ENCODE measurements around the gene VCL. TPM values are rescaled to one million over a fixed set of nuclear protein-coding genes. Genes with fewer than 3 reads are reported as not detected.

The VCL gene
- total RNA-seq, 4 donors from 2014 or later: 99.2 to 120 (median 106) TPM

DNA sequence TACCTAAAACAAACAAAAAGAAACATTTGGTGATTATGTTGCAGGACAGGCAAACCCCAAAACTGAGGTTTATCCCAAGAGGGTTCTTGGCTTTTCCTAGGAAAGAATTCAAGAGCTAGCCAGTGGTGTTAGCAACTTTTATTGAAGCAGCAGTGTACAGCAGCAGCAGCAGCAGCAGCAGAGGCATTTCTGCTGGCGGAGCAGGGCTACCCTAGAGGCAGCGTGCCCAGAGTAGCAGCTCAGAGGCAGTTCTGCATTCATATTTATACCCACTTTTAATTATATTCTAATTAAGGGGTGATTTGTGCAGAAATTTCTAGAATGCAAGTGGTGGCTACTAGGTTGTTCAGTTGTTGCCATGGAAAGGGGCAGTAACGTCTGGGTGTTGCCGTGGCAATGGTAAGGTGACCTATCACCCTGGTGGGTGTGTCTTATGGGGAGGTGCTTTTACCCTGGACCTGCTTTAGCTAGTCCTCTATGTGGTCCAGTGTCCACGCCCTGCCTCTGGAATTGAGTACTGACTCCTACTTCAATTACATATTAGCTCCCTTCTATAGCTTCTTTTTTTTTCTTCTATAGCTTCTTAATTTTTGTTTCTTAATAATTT lies 53.9 kb downstream of the VCL start:
- DNase-seq (ENCODE audit: low spot score in 2 of 2): no peak
- TF ChIP-seq EP300 (IDR thresholded peaks at IDR 0.05): no peak
- TF ChIP-seq, protein P1, sequence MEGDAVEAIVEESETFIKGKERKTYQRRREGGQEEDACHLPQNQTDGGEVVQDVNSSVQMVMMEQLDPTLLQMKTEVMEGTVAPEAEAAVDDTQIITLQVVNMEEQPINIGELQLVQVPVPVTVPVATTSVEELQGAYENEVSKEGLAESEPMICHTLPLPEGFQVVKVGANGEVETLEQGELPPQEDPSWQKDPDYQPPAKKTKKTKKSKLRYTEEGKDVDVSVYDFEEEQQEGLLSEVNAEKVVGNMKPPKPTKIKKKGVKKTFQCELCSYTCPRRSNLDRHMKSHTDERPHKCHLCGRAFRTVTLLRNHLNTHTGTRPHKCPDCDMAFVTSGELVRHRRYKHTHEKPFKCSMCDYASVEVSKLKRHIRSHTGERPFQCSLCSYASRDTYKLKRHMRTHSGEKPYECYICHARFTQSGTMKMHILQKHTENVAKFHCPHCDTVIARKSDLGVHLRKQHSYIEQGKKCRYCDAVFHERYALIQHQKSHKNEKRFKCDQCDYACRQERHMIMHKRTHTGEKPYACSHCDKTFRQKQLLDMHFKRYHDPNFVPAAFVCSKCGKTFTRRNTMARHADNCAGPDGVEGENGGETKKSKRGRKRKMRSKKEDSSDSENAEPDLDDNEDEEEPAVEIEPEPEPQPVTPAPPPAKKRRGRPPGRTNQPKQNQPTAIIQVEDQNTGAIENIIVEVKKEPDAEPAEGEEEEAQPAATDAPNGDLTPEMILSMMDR (IDR thresholded peaks at IDR 0.05): no peak
- TF ChIP-seq POLR2A (IDR thresholded peaks at IDR 0.05): no peak
- no peak overlapping the region for H3K4me3 ChIP-seq
- WGBS, 2 donors: 65 to 67% methylated on average over 5 of the region's 5 CpGs
- H3K36me3 ChIP-seq: no peaks in the 10 kb centered on the region
- H3K4me1 ChIP-seq: peaks cover 0 to 59% (median 24%) of the 10 kb centered on the region in 4 donors
- peaks cover 0 to 6% (median 0%) of the 10 kb centered on the region in 4 donors for H3K9me3 ChIP-seq
- H3K27ac ChIP-seq: no peak overlapping the region
- H3K27me3 ChIP-seq: no peaks in the 10 kb centered on the region

DNA sequence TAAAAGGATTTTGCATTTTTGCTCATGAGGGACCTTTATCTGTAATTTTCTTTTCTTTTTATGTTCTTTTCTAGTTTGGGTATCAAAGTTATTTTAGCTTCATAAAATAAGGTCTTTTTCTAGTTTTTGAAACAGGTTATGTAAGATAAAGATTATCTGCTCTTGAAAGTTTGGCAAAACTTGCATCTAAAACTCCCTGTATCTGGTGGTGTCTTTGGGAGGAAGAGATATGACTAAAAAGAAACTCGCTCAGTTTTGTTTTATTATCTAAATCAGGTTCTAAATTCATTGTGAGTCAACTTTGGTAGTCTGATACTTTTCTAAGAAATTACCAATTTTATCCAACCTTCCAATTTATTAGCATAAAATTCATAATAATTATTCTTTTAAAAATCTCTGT lies 55.1 kb downstream of the VCL start:
- Histone ChIP-seq H3K27me3 (no peaks in the 10 kb centered on the region), H3K36me3 (no peaks in the 10 kb centered on the region), H3K9me3 (peaks cover 0 to 6% (median 0%) of the 10 kb centered on the region in 4 donors), H3K4me1 (peaks cover 0 to 59% (median 20%) of the 10 kb centered on the region in 4 donors), H3K27ac (no peak overlapping the region), H3K4me3 (no peak overlapping the region)
- TF ChIP-seq, protein P1 (IDR thresholded peaks at IDR 0.05): no peak
- TF ChIP-seq POLR2A (IDR thresholded peaks at IDR 0.05) (no peak), EP300 (IDR thresholded peaks at IDR 0.05) (no peak)
- WGBS, 2 donors: 85 to 91% methylated on average over 1 of the region's 1 CpG
- no peak for DNase-seq (ENCODE audit: low spot score in 2 of 2)

DNA sequence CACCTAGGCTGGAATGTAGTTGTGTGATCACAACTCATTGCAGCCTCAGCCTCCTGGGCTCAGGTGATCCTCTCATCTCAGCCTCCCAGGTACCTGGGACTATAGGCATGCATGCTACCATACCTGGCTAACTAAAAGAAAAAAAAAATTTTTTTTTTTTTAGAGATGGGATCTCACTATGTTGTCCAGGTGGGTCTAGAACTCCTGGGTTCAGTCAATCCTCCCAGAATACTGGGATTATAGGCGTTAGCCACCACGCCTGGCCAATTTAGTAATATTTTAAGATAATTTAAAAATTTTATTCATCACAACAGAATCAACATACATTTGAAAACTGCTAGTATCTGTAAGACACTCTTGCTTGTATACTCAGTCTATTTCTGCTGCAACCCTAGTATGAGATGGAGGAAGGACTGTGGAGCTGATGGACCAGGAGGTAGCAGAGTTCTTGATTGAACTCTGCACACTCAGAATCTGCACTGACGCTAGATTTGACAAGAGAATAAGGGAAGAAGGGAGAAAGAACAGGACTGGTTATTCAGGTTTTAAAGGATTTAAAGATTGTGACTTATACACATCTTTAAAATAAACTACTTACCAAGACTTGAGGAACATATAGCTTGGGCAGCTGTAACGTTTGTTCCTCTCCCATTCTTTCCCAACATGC lies 57.6 kb downstream of the VCL start:
- Histone ChIP-seq H3K27me3 (no peaks in the 10 kb centered on the region), H3K4me1 (peaks cover 0 to 48% (median 24%) of the 10 kb centered on the region in 4 donors), H3K27ac (peak overlapping the region in 2 of 4 donors; percentile 34 to 55), H3K36me3 (no peaks in the 10 kb centered on the region), H3K4me3 (no peak overlapping the region), H3K9me3 (peaks cover 0 to 6% (median 0%) of the 10 kb centered on the region in 4 donors)
- TF ChIP-seq EP300 (IDR thresholded peaks at IDR 0.05) (no peak), POLR2A (IDR thresholded peaks at IDR 0.05) (no peak)
- TF ChIP-seq, protein P1 (IDR thresholded peaks at IDR 0.05): no peak
- DNase-seq (ENCODE audit: low spot score in 2 of 2): no peak
- 75 to 76% methylated on average over 4 of the region's 4 CpGs for WGBS, 2 donors

DNA sequence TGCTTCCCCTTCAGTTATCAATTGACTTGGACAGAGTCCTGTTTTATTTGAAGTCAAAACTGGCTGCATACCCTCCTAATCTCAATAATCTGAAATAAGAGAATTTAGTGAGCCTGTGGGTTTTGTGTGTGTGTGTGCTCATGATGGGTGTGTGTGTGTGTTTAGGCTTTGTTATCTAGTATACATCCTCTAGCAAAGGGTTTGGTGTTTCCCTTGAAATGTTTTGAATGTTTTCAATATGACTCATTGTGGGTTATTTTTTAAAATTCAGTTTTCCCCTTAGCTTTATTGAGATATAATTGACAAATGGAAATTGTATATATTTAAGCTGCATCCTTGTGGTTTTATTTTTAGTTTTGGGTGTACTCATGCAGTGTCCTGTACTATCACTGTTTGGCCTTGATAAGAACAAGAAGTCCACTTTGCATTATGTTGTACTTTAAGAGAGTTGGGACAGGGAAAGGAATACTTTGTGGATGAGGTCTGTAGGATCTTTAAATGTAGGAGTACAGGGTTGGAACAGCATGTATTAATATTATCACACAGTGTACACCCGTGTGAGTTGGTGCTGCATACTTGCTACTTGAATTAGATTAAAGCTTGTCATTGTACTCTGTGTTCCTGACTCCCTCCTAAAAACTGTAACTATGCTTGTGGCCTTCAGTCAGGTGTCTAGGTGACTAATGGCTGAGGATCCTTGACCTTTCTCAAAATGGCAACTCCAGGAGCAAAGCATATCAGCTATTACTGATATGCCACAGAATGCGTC lies 58.3 kb downstream of the VCL start:
- H3K36me3 ChIP-seq: no peaks in the 10 kb centered on the region
- H3K27ac ChIP-seq: peak overlapping the region in 2 of 4 donors; percentile 34 to 55
- DNase-seq (ENCODE audit: low spot score in 2 of 2): no peak
- 51 to 52% methylated on average over 2 of the region's 2 CpGs for WGBS, 2 donors
- no peaks in the 10 kb centered on the region for H3K27me3 ChIP-seq
- peaks cover 0 to 6% (median 0%) of the 10 kb centered on the region in 4 donors for H3K9me3 ChIP-seq
- H3K4me1 ChIP-seq: peaks cover 0 to 46% (median 22%) of the 10 kb centered on the region in 4 donors
- H3K4me3 ChIP-seq: no peak overlapping the region
- TF ChIP-seq EP300 (IDR thresholded peaks at IDR 0.05): no peak
- no peak for TF ChIP-seq POLR2A (IDR thresholded peaks at IDR 0.05)
- TF ChIP-seq, protein P1 (IDR thresholded peaks at IDR 0.05): no peak
